ENCODE measurements around the gene PPP2R5B. TPM values are rescaled to one million over a fixed set of nuclear protein-coding genes. Genes with fewer than 3 reads are reported as not detected.

Gene PPP2R5B
- total RNA-seq, 1 experiment from 2014 or later = 38.0 TPM

DNA sequence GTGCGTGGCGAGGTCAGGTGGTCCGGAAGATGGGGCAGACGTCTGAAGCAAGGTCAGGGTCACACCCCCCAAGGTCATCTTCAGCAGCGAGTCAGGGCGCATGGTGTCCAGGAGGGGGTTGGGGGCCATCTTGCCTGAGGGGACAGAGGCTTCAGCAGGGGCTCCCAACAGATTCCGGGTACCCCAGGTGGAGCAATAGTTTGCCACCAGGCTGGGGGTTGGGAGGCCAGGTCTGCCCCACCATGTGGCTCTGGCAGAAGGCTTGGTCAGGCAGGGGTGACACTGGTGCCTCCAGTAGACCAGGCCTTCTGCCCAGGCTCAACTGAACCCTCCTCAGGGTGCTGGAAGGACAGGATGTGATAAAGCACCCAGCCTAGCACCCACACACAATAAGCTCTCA is 13.3 kb upstream of the PPP2R5B start:
- no peak overlapping the region for H3K27ac Mint-ChIP-seq (ENCODE audit: low read depth, unreplicated experiment)
- ChIA-PET POLR2A (no interaction called here), CTCF (interaction anchor here (0.7 kb wide), 1 partner anchor 19 kb away, joined by 3 read pairs; no protein-coding TSS in a partner anchor)
- H3K4me1 Mint-ChIP-seq (ENCODE audit: insufficient read depth, unreplicated experiment) = peaks cover 5% of the 10 kb centered on the region
- peaks cover 67% of the 10 kb centered on the region for H3K36me3 Mint-ChIP-seq (ENCODE audit: insufficient read depth, unreplicated experiment)
- no peaks in the 10 kb centered on the region for H3K9me3 Mint-ChIP-seq (ENCODE audit: unreplicated experiment)
- intact Hi-C loops (cut with micrococcal nuclease) = loop anchor here (10.0 kb wide), 1 partner anchor 204 kb away; the partner anchor contains the start of genes TM7SF2 and ZNHIT2
- DNase-seq (ENCODE audit: unreplicated experiment) = no peak
- BruUV-seq (replicated peaks) = no TSS peak
- H3K4me3 Mint-ChIP-seq (ENCODE audit: unreplicated experiment) = no peak overlapping the region
- TF ChIP-seq, protein P1, sequence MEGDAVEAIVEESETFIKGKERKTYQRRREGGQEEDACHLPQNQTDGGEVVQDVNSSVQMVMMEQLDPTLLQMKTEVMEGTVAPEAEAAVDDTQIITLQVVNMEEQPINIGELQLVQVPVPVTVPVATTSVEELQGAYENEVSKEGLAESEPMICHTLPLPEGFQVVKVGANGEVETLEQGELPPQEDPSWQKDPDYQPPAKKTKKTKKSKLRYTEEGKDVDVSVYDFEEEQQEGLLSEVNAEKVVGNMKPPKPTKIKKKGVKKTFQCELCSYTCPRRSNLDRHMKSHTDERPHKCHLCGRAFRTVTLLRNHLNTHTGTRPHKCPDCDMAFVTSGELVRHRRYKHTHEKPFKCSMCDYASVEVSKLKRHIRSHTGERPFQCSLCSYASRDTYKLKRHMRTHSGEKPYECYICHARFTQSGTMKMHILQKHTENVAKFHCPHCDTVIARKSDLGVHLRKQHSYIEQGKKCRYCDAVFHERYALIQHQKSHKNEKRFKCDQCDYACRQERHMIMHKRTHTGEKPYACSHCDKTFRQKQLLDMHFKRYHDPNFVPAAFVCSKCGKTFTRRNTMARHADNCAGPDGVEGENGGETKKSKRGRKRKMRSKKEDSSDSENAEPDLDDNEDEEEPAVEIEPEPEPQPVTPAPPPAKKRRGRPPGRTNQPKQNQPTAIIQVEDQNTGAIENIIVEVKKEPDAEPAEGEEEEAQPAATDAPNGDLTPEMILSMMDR (IDR thresholded peaks at IDR 0.05; ENCODE audit: unreplicated experiment) = no peak
- no peaks in the 10 kb centered on the region for H3K27me3 Mint-ChIP-seq (ENCODE audit: insufficient read depth, unreplicated experiment)

DNA sequence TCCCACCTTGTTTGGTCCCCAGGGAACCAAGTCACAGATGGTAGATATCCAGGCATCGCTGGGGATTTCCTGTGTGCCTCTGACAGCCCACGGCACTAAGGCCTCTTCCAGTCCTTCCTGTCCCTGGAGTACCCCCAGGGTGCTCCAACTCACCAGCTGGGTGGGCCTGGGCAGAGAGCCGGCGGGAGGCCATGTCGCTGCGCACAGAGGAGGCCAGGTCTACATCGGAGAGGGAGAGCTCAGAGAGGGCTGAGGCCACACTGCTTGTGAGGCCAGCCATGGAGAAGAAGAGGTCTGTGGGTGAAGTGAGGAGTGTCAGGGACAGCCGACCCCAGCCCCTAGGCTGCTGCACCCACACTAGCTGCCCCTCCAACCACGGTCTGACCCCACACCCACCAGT is 12.8 kb upstream of the PPP2R5B start:
- no peak overlapping the region for H3K27ac Mint-ChIP-seq (ENCODE audit: low read depth, unreplicated experiment)
- CTCF ChIA-PET = interaction anchor here (0.7 to 1.2 kb wide), 3 partner anchors 17 to 65 kb away, joined by 3 to 4 read pairs (median 3); no protein-coding TSS in a partner anchor

DNA sequence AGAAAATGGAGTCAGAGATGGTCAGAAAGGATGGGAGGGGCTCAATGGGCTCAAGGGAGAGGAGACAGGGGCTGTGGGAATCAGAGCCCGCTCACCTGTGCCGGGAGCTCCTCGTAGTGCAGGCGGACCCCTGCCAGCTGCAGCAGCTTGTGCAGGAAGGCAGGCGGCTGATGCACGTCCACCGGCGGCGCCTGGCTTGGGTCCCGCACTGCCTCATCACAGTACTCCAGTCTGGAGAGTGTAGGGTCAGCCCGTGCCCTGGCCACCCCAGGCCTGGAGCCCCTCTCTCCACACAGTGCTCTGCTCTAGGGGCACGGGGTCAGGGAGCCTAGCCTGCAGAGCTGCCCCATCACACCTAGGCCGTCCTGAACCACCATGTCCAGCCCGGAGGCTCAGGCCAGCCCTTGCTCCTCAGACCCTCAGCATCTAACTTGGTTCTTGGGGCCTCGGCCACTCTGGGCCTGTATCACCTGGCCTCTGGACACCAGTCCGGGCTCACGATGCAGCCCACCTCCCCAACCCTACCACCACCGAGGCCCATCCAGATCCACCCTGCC is 11.2 kb upstream of the PPP2R5B start:
- TF ChIP-seq, protein P1 (IDR thresholded peaks at IDR 0.05; ENCODE audit: unreplicated experiment) = no peak
- Mint-ChIP-seq H3K9me3 (ENCODE audit: unreplicated experiment) (no peaks in the 10 kb centered on the region), H3K4me1 (ENCODE audit: insufficient read depth, unreplicated experiment) (peaks cover 6% of the 10 kb centered on the region), H3K27ac (ENCODE audit: low read depth, unreplicated experiment) (no peak overlapping the region), H3K27me3 (ENCODE audit: insufficient read depth, unreplicated experiment) (no peaks in the 10 kb centered on the region), H3K36me3 (ENCODE audit: insufficient read depth, unreplicated experiment) (peaks cover 58% of the 10 kb centered on the region), H3K4me3 (ENCODE audit: unreplicated experiment) (no peak overlapping the region)
- ChIA-PET POLR2A (interaction anchor here (0.9 kb wide), 1 partner anchor 78 kb away, joined by 3 read pairs; no protein-coding TSS in a partner anchor), CTCF (interaction anchor here (0.6 to 1.2 kb wide), 3 partner anchors 18 to 261 kb away, joined by 3 read pairs; partner anchors contain the start of gene SF1)
- intact Hi-C loops (cut with micrococcal nuclease) = loop anchor here (10.0 kb wide), 1 partner anchor 202 kb away; the partner anchor contains the start of genes TM7SF2 and ZNHIT2
- BruUV-seq (replicated peaks) = no TSS peak
- DNase-seq (ENCODE audit: unreplicated experiment) = no peak

More for the DNA sequence above, 12.8 kb upstream of the PPP2R5B start:
- H3K4me1 Mint-ChIP-seq (ENCODE audit: insufficient read depth, unreplicated experiment) = peaks cover 6% of the 10 kb centered on the region
- intact Hi-C loops (cut with micrococcal nuclease) = loop anchor here (10.0 kb wide), 1 partner anchor 203 kb away; the partner anchor contains the start of genes TM7SF2 and ZNHIT2
- no peaks in the 10 kb centered on the region for H3K27me3 Mint-ChIP-seq (ENCODE audit: insufficient read depth, unreplicated experiment)
- H3K4me3 Mint-ChIP-seq (ENCODE audit: unreplicated experiment) = no peak overlapping the region
- DNase-seq (ENCODE audit: unreplicated experiment) = no peak
- H3K36me3 Mint-ChIP-seq (ENCODE audit: insufficient read depth, unreplicated experiment) = peaks cover 67% of the 10 kb centered on the region
- no TSS peak for BruUV-seq (replicated peaks)
- POLR2A ChIA-PET = no interaction called here
- TF ChIP-seq, protein P1 (IDR thresholded peaks at IDR 0.05; ENCODE audit: unreplicated experiment) = no peak
- H3K9me3 Mint-ChIP-seq (ENCODE audit: unreplicated experiment) = no peaks in the 10 kb centered on the region

DNA sequence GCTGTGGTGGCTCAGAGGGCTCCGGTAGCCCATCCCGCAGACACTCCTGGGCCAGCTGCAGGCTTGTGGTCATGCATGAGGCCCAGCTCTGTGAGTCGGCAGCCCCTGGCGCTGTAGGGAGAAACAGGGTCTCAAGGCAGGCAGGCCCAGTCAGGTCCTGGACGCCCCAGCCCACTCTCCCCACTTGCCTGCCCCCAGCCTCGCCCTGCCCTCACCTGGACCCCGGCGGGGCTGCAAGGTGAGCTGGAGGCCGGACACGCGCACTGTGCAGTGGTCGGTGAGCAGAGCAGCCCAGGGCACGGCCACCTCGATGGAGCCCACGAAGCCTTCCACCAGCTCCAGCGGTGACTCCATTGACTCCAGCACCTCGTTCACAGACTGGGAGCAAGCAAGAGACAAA is 10.4 kb upstream of the PPP2R5B start:
- no TSS peak for BruUV-seq (replicated peaks)

More for the DNA sequence above, 10.4 kb upstream of the PPP2R5B start:
- ChIA-PET CTCF (interaction anchor here (0.6 to 1.1 kb wide), 2 partner anchors 27 to 151 kb away, joined by 3 read pairs; no protein-coding TSS in a partner anchor), POLR2A (interaction anchor here (0.6 to 1.0 kb wide), 2 partner anchors 93 to 610 kb away, joined by 3 read pairs; no protein-coding TSS in a partner anchor)
- H3K4me1 Mint-ChIP-seq (ENCODE audit: insufficient read depth, unreplicated experiment) = peaks cover 6% of the 10 kb centered on the region
- intact Hi-C loops (cut with micrococcal nuclease) = loop anchor here (10.0 kb wide), 1 partner anchor 201 kb away; the partner anchor contains the start of genes TM7SF2 and ZNHIT2
- no peak for DNase-seq (ENCODE audit: unreplicated experiment)
- H3K36me3 Mint-ChIP-seq (ENCODE audit: insufficient read depth, unreplicated experiment) = peaks cover 49% of the 10 kb centered on the region
- no peak overlapping the region for H3K27ac Mint-ChIP-seq (ENCODE audit: low read depth, unreplicated experiment)
- H3K9me3 Mint-ChIP-seq (ENCODE audit: unreplicated experiment) = no peaks in the 10 kb centered on the region
- TF ChIP-seq, protein P1 (IDR thresholded peaks at IDR 0.05; ENCODE audit: unreplicated experiment) = no peak
- no peaks in the 10 kb centered on the region for H3K27me3 Mint-ChIP-seq (ENCODE audit: insufficient read depth, unreplicated experiment)
- no peak overlapping the region for H3K4me3 Mint-ChIP-seq (ENCODE audit: unreplicated experiment)

All from MCF 10A (cell line).